ENCODE measurements around the gene CLPTM1L.
"Not testable (repeated sequence)": the region's sequence is repeated elsewhere in the genome, so short reads cannot be mapped to it uniquely, and the experiment has no call there.

CLPTM1L gene

DNA sequence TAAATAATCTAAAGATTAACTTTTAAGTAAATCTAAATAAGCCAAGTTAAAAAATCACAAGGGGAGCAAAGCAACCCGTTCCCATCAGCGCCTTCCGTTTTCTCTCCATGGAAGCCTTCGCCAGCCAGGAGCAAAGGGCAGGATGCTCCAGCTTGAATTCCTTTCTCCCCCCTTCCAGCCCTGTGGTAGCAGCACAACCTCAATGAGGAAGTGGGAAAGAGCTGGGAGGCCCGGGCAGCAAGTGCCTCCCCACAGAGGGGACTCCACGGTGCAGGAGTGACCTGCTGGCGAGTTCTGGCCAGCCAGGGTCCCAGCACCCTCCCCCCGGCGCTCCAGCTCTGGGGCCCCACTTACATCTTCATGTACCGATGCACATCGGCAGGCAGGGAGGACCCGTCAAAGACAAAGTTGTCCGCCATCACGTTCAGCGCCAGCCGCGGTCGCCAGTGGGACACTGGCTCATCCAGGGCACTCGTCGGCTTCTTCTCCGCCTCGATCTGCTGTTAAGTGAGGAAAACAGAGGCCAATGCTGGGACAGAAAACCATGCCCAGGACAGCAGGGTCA, 6.3 kb downstream of the CLPTM1L start:
- no peak for DNase-seq

DNA sequence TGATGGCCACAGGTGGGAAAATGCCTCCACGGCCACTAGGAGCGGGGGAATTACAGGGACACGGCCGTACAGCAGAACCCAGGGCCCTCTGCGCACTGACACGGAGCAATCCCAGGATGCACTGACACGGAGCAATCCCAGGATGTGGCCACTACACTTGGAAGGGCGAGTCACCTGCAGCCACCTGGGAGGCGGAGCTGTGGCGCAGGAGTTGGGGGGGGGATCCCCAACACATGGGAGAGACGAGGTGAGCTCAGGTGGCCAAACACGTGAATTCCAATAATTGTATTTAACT, 6.8 kb downstream of the CLPTM1L start:
- no peak for DNase-seq

DNA sequence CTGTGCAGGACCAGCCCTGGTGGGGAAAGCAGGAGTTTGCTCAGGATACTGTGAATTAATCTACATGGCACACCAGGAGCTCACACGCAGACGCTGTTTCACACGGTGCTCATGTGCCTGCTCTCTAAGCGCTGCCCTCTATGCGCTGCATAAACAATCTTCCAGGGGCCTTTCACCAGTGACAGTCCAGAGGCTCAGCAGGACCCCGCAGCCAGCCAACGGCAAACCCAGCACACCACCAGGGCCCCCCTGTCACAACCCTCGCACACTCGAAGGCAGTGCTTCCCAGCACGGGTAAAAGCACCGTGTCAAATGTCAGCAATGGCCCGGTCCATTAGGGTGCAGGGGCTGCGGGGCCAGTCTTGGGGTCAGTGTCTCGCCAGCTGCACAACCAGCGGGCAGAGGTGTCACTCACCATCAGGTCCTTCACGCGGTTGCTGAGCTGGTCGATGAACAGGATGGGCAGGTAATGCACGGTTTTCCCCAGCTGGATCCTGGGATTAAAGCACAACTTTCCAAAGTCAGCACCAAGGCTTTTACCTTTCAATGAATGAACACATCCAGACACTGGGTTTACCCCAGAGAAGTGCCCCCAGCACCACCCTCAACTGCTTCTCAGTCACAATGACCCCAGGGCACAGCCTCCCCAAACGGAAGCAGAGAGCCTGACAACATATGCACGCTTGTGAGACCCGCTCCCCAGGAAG, 7.3 kb downstream of the CLPTM1L start:
- no peak for DNase-seq

DNA sequence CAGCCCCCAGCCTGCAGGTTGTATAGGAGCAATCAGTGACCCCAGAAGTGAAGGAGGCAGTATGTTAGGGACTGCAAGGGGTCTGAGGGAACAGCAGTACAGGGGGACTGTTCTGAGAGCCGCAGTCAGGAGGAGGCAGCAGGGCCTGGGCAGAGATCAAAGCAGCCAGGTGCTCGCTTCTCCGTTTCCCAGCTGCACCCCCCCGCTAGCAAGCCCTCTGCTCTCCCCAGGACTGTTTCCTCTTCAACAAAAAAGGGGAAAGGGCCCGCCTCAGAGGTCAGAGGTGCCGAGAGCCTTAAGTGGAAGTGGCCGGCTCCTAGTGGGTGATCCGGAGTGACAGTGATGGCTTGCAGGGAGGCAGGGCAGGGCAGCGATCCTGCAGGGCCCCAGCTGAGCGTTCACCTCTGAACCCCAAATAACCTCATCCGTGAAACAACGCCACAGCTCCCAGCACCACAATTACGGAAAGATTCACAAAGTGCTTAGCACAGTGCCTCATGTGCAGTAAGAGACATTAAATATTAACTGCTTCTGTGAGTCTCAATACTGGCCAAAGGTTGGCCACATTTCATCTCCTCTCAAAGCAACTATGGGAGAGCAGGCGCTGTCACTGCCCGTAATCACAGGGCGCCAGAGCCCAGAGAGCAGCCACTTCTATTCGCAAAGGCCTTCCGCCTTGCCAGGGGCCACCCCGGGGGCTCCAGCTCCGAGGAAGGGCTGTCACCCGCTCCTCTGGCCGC, 8.0 kb downstream of the CLPTM1L start:
- no peak for DNase-seq

DNA sequence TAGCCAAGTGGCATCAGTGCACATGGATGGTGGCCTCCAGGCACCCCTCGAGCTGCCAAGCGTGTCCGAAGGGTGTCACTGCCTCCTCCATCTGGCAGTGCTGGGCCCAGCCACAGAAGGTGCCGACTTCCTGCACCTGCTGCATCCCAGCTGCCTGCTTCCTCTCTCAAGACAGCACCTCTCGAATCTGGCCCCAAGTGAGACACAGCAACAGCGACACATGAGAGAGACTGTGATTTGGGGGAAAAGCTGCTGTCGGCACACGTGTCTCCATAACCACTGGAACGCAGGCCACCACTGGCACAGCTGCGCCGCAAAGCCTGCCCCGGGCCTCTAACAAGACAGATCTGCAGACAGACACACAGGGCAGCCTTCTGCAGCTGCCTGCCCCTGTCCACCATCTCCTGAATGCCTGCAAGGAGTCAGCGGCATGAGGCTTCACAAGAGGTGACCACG, 8.8 kb downstream of the CLPTM1L start:
- no peak for DNase-seq

DNA sequence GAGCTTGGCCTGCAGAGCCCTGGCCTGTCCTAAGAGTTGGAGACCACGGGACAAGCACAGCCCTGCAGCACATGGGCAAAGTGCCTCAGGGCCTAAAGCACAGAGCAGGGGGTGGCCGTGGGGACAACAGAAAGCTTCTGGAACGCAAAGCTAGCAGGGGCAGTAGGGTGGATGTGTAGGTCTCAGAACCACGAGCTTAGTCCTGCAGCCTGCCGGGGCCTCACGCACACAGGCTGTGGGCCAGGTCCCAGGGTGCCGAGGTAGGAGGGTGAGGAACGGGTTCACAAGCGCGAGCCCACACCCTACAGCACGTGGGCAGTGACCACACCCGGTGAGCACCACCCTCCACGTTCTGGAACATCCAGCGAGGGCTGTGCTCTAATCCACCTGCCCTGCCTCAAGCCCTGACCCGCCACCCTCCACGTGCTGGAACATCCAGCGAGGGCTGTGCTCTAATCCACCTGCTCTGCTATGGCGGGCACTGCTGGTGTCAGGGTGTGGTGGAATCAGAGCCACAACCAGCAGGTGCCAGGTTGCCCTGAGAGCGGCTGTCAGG, 9.3 kb downstream of the CLPTM1L start:
- no peak for DNase-seq

DNA sequence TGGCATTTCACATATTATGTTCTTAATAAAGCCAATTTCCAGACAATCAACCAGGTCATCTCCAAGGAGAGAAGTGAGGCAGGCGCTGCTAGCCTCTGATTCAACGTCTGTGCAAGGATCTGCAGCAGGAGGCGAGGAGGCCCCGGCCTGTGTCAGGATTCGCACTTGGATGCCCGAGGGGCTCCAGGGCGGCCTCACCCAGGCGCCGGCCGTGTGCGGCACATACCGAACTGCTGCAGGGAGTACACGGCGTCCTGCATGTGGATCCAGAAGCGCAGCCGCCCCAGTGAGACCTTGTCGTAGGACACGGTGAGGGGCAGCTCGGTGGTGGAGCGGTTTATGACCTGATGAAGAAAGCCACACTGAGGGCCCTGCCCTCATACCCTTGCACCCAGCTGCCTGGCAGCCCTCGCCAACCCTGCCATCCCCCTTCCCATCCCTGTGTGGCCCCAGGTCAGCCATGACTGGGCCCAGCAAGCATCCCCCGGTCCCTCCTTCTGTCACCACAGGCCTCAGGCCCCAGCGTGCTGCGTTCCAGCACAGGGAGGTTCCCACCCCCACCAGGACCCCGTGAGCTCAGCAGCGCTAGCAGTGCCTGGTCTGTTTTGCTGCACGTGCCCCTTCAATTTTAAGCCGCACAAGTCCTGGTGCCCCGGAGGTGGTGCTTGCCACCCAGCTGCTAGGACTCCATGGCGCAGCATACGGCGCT, 9.9 kb downstream of the CLPTM1L start:
- no peak for DNase-seq

DNA sequence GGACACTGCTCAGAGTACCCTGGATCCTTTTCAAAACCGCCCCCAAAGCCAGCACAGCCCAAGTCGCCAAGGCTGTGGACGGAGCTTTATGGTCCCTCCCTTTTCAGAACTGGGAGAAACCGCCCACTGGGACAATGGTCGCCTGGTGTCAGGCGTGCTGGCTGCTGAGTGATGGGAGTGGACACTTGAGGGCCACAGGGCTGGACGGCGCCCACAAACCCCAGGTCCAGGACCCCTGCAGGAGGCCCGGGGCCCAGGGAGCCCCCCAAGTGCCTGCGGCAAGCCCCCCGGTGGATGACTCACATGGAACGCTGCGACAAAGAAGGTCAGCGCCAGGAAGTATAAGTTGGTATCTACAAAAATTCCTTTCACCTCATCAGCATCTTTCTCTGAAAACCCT, 10.9 kb downstream of the CLPTM1L start:
- DNase-seq = no peak

DNA sequence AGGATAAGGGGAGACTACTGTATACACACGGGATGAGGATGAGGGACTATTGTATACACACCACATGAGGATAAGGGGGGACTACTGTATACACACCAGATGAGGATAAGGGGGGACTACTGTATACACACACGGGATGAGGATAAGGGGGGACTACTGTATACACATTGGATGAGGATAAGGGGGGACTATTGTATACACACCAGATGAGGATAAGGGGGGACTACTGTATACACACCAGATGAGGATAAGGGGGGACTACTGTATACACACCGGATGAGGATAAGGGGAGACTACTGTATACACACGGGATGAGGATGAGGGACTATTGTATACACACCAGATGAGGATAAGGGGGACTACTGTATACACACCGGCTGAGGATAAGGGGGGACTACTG, 11.6 kb downstream of the CLPTM1L start:
- not testable (repeated sequence) for DNase-seq

DNA sequence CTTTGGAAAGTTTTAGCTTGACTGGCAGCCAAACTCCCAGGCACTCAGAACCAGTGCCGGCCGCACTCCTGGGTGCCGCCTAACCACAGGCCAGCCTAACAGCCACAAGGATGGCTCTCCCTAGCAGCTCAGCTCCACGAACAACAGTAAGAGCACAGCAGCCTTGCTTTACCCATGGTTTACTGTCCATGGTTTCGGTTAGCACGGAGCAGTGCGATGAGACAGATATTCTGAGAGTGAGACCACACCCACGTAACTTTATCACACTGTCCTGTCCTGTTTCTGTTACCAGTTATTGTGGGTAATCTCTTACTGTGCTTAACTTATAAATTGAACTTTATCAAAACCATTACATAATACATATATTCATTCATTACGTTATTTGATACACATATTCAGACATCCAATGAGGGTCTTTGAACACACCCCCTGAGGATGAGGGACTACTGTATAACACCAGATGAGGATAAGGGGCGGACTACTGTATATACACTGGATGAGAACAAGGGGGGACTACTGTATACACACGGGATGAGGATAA, 12.4 kb downstream of the CLPTM1L start:
- DNase-seq = no peak

DNA sequence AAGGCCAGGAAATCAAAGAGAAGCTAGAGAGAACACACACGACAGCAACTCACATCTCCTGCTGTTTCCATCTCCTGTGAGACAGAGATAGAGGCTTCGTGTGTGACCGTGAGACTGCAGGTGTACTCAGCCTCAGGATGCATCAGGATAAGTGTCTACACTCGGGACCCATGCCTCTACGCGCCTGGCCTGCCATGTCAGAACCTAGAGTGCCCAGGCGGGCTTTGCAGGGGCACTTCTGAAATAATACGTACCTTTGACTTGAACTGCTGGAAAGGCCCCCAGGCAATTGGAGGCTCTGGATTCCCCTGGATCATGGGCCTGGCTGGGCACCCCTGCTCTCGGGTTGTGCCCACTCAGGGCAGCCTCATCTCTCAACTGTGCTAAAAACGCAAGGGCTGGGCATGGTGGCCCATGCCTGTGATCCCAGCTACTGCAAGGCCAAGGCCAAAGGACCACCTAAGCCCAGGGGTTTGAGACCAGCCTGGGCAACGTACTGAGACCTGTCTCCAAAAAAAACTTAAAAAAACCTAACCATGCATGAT, 13.0 kb downstream of the CLPTM1L start:
- no peak for DNase-seq

DNA sequence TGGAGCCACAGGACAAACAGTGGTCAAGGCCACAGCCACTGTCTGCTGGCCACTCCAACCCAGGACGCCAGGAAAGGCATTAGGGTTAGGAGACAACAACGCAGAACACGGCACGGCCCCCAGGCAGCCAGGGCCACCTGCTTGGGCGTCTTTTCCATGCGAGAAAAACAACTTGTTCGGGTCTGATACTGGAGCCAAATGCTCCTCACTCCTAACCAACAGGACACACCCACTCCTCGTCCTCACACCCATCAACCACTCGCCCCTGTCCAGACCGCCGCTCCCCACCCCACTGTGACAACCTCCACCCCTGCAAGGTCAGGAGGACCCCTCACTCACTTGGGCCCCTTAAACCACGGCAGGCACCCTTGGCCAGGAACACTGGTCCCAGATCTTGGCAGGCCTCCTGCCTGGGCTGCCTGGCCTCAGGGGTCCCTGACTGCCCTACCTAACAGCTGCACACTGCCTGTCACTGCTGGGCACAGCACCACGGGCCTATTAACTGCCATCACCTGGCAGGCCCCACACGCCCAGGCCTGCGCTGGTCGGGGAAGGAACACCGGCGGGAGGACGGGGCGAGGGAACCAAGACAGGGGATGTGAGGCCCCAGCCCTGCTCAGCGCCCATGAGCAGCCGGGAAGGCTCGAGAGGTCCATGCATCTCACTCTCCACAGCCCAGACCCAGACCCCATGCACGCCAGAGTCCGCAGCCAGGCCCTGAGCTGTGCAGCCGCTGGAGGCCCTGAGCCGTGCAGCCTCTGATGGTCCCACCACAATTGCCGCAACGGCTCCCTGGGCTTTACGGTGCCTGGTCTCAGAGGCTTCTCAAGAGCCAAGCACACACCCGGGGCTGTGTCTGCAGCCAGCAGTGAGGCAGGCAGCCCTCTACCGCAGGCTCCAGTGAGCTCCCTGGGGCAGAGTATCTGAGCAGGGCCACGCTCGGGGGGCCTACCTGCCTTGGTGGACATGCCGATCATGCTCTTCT, 13.8 kb downstream of the CLPTM1L start:
- DNase-seq = no peak

DNA sequence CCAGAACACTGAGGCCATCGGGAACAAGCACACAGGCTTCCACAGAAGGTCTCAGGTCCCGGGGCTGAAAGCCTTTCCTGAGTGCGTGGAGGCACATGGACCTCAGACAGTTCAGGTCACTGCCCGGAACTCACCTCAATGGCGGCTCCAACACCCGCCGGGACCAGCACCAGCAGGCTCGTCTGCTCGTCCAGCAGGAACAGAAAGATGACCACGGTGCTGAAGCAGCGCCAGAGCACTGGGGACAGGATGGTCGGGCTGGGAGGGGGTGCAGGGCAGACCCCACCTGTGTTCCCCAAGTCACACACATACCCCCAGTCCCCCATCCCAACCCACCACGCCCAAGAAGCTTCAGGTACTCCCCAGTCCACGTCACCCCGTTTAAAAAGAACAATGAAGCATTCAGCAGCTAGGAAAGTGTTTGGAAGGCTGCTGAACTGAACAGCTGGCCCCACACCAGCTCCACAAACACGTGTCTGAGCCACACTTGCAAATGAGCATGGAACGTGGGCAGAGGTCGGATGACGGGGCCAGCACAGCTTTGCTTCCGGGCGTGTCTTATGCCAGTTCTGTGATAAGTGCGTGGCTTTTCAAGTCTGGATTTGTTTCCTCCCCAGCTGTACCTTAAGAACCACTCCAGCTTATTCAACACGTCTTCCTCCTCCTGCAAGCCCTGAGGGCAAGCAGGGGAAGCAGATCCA, 14.6 kb downstream of the CLPTM1L start:
- DNase-seq = no peak

DNA sequence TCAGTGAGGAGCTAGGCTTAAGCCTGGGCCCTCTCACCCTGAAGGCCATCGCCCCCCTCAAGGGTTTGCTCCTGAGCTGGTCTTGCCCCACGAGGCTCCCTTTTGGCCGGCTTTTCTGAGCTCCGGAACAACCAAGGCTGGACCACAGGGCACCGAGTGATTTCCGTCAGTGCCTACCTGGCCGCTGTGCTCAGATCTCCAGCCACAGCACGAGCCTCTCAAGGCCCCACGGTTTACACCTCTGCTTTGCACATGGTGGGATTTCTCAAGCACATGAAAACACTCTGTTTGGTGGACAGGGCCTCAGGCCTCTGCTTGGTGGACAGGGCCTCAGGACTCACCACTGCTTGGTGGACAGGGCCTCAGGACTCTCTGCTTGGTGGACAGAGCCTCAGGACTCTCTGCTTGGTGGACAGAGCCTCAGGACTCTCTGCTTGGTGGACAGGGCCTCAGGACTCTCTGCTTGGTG, 15.8 kb downstream of the CLPTM1L start:
- DNase-seq = no peak

DNA sequence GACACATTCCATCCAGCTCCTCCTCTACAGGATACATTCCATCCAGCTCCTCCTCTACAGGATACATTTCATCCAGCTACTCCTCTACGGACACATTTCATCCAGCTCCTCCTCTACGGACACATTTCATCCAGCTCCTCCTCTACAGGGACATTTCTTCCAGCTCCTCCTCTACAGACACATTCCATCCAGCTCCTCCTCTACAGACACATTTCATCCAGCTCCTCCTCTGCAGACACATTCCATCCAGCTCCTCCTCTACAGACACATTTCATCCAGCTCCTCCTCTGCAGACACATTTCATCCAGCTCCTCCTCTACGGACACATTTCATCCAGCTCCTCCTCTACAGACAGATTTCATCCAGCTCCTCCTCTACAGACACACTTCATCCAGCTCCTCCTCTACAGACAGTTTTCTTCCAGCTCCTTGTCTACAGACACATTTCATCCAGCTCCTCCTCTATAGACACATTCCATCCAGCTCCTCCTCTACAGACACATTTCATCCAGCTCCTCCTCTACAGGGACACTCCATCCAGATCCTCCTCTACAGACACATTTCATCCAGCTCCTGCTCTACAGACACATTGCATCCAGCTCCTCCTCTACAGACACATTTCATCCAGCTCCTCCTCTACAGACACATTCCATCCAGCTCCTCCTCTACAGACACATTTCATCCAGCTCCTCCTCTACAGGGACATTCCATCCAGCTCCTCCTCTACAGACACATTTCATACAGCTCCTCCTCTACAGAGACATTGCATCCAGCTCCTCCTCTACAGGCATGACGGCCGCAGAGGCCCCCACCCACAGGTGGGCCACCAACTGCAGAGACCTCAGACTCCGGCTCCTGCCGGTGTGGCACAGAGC, 16.4 kb downstream of the CLPTM1L start:
- not testable (repeated sequence) for DNase-seq

DNA sequence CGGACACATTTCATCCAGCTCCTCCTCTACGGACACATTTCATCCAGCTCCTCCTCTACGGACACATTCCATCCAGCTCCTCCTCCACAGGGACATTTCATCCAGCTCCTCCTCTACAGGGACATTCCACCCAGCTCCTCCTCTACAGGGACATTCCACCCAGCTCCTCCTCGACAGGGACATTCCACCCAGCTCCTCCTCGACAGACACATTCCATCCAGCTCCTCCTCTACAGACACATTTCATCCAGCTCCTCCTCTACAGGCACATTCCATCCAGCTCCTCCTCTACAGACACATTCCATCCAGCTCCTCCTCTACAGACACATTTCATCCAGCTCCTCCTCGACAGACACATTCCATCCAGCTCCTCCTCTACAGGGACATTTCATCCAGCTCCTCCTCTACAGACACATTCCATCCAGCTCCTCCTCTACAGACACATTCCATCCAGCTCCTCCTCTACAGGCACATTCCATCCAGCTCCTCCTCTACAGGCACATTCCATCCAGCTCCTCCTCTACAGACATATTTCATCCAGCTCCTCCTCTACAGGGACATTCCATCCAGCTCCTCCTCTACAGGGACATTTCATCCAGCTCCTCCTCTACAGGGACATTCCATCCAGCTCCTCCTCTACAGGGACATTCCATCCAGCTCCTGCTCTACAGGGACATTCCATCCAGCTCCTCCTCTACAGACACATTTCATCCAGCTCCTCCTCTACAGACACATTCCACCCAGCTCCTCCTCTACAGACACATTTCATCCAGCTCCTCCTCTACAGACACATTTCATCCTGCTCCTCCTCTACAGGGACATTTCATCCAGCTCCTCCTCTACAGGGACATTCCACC, 17.8 kb downstream of the CLPTM1L start:
- not testable (repeated sequence) for DNase-seq

DNA sequence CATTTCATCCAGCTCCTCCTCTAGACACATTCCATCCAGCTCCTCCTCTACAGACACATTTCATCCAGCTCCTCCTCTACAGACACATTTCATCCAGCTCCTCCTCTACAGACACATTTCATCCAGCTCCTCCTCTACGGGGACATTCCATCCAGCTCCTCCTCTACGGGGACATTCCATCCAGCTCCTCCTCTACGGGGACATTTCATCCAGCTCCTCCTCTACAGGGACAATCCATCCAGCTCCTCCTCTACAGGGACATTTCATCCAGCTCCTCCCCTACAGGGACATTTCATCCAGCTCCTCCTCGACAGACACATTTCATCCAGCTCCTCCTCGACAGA, 18.4 kb downstream of the CLPTM1L start:
- not testable (repeated sequence) for DNase-seq

DNA sequence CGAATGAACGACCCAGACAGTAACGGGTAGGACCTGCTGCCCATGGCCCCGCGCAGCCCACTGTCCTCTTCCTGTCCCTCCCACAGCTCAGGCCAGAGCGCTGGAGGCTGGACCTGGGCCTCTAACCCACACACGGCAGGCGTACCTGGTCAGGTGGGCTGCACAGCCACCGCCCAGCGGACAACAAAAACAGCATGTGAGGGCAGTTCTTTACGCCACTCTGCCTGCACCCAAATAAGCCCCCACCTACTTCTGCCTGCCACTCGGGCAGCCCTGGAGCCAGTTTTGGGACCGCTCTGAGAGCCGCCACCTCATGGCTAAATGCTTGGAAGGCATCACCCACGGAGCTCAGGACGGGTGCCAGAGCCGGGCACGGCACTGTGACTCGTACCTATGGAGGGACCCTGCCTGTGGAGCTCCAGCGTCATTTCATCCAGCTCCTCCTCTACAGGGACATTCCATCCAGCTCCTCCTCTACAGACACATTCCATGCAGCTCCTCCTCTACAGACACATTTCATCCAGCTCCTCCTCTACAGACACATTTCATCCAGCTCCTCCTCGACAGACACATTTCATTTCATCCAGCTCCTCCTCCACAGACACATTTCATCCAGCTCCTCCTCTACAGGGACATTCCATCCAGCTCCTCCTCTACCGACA, 18.9 kb downstream of the CLPTM1L start:
- no peak for DNase-seq

Data from CD4-positive, alpha-beta T cell treated with Interleukin-15 for 1 hour (primary cell).